Measurements from ENCODE around the gene PCDH11X. TPM values are rescaled to one million over a fixed set of nuclear protein-coding genes. Genes with fewer than 3 reads are reported as not detected.
"Not testable (repeated sequence)": the region's sequence is repeated elsewhere in the genome, so short reads cannot be mapped to it uniquely, and the experiment has no call there.

The PCDH11X gene, protein sequence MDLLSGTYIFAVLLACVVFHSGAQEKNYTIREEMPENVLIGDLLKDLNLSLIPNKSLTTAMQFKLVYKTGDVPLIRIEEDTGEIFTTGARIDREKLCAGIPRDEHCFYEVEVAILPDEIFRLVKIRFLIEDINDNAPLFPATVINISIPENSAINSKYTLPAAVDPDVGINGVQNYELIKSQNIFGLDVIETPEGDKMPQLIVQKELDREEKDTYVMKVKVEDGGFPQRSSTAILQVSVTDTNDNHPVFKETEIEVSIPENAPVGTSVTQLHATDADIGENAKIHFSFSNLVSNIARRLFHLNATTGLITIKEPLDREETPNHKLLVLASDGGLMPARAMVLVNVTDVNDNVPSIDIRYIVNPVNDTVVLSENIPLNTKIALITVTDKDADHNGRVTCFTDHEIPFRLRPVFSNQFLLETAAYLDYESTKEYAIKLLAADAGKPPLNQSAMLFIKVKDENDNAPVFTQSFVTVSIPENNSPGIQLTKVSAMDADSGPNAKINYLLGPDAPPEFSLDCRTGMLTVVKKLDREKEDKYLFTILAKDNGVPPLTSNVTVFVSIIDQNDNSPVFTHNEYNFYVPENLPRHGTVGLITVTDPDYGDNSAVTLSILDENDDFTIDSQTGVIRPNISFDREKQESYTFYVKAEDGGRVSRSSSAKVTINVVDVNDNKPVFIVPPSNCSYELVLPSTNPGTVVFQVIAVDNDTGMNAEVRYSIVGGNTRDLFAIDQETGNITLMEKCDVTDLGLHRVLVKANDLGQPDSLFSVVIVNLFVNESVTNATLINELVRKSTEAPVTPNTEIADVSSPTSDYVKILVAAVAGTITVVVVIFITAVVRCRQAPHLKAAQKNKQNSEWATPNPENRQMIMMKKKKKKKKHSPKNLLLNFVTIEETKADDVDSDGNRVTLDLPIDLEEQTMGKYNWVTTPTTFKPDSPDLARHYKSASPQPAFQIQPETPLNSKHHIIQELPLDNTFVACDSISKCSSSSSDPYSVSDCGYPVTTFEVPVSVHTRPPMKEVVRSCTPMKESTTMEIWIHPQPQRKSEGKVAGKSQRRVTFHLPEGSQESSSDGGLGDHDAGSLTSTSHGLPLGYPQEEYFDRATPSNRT (N-terminal part only)
- total RNA-seq (2014; rRNA removed; shearing (Covaris generic)) (14.8 and 22.6 TPM in 2 replicates), polyA plus RNA-seq (2016; fragmentation: Nextera tagmentation; extraction: Ambion mirVana) (10.8 and 16.1 TPM in 2 replicates)
- long read RNA-seq, partial matches to known transcripts, result 2 of 8 reads
- long read RNA-seq, other reads (novel, unspliced or antisense), result 6 of 8 reads

DNA sequence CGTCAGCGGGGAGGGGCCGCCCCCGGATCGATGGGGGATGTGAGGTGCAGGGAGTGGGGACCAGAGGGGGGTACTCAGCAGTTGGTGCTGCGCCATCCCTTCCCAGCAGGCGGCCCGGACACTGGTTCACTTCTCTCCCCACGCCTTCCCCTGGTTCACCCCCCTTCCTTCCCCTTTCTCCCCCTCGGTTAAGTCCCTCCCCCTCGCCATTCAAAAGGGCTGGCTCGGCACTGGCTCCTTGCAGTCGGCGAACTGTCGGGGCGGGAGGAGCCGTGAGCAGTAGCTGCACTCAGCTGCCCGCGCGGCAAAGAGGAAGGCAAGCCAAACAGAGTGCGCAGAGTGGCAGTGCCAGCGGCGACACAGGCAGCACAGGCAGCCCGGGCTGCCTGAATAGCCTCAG is at the start of gene PCDH11X:
TSS of gene PCDH11X (plus strand) at position 241 of the 400 bp plus-strand sequence. CDS start 56,130 bp downstream, outside the sequence.
- DNase-seq (ENCODE audit: low spot score), result peak; percentile 68
- H3K4me1 Mint-ChIP-seq, H2AFZ ChIP-seq: not testable (repeated sequence)

DNA sequence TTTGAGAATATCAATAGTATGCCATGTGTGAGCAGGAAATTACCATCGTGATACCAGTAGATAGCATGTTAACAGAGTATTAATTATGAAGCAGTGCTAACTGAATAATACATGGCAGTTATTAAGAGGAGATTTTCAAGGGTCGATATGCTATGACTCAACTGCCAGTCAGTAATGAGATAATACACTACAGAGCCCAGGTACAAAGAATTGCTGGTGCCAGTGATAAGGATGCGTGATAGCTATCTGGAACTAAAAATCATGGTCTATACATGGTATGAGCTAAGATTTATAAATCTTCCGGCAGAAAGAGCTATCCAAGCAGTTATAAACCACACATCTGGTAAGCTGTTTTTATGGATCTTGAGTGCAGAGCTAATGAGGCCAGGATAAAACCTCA is 31.7 kb upstream of the PCDH11X start:
- H3F3A ChIP-seq (replicated peaks; ENCODE audit: low read depth); H3K36me3 ChIP-seq (ENCODE audit: insufficient read depth); H3K27me3 ChIP-seq (ENCODE audit: insufficient read depth); H3K9me3 Mint-ChIP-seq; H3K36me3 Mint-ChIP-seq (ENCODE audit: low read depth); ATAC-seq; H3K27ac ChIP-seq (ENCODE audit: low read depth); H3K4me1 Mint-ChIP-seq; H3K4me3 Mint-ChIP-seq; H2AFZ ChIP-seq; H3K27me3 Mint-ChIP-seq (ENCODE audit: insufficient read depth, low read depth, poor library complexity); H3K9me2 ChIP-seq (ENCODE audit: insufficient read depth); H3K4me1 ChIP-seq (ENCODE audit: insufficient read depth); H3K4me3 ChIP-seq; H3K79me2 ChIP-seq (replicated peaks; ENCODE audit: insufficient read depth); H3K27ac Mint-ChIP-seq; H3K4me2 ChIP-seq; H4K20me1 ChIP-seq (replicated peaks; ENCODE audit: insufficient read depth); DNase-seq (ENCODE audit: low spot score): not testable (repeated sequence)

More for the DNA sequence above, at the start of gene PCDH11X:
- peak within 1 kb of the TSS; percentile 63 for H3K4me3 ChIP-seq
- H4K20me1 ChIP-seq (replicated peaks; ENCODE audit: insufficient read depth); H3K36me3 ChIP-seq (ENCODE audit: insufficient read depth); H3K36me3 Mint-ChIP-seq (ENCODE audit: low read depth); H3K9me3 Mint-ChIP-seq; H3K9me2 ChIP-seq (ENCODE audit: insufficient read depth); H3K27ac Mint-ChIP-seq; H3K79me2 ChIP-seq (replicated peaks; ENCODE audit: insufficient read depth); H3K27me3 Mint-ChIP-seq (ENCODE audit: insufficient read depth, low read depth, poor library complexity); H3K4me1 ChIP-seq (ENCODE audit: insufficient read depth); H3F3A ChIP-seq (replicated peaks; ENCODE audit: low read depth); H3K27ac ChIP-seq (ENCODE audit: low read depth): not testable (repeated sequence)
- H3K4me2 ChIP-seq, result peak within 1 kb of the TSS; percentile 88
- ATAC-seq, result peak; percentile 51
- peaks cover 34% of the 10 kb centered on the region for H3K27me3 ChIP-seq (ENCODE audit: insufficient read depth)
- H3K4me3 Mint-ChIP-seq, result peak within 1 kb of the TSS; percentile 84
- TF ChIP-seq POLR2AphosphoS5 (IDR thresholded peaks at IDR 0.05; ENCODE audit: low read depth), result peak; percentile 42; the same call in 1 of the 2 replicates

DNA sequence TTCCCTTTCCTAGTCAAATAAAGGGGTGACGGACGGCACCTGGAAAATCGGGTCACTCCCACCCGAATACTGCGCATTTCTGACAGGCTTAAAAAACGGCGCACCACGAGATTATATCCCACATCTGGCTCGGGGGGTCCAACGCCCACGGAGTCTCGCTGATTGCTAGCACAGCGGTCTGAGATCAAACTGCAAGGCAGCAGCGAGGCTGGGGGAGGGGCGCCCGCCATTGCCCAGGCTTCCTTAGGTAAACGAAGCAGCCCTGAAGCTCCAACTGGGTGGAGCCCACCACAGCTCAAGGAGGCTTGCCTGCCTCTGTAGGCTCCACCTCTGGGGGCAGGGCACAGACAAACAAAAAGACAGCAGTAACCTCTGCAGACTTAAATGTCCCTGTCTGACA is 26.2 kb upstream of the PCDH11X start:
- not testable (repeated sequence) for H3K27ac Mint-ChIP-seq

DNA sequence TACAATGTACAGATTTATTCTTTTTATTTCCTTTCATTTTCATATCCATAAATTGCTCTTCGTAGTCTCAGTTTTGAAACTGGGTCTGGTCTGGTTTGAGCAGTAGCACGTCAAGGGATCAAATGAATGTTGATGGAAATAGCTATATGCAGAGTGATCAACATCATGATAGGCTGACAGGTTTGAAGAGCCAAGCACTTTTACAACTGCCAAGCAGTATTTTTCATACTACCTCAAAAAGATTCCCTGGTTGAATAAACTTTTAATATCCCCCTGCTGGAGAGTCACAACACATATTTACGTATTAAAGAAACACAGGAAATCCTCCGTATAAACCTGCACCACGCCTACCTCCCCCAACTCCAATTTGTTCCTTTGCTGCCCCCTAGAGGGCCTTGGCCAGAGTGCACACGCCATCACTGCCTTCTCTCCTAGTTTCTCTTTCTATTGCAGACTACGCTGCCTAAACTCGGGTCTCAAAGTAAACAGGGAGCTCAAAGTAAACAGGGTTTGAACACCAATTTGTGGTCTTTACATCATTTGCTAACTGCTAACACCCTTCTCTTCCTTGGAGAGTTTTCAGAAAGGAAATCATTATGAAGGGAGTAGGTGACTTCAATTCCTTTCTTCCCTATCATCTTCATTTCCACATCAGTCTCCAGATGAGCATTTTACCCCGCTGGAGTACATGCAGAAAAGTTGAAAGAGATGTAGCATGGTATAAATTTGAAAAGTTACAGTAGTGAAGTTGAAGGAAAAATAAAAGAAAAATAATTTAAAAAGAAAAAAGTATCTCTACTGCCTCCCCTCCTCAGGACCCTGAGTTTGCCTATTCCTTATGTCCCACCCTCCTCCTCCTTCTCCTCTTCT is 8.3 kb upstream of the PCDH11X start:
- not testable (repeated sequence) for H3K36me3 Mint-ChIP-seq (ENCODE audit: low read depth); H3K27me3 ChIP-seq (ENCODE audit: insufficient read depth); H4K20me1 ChIP-seq (replicated peaks; ENCODE audit: insufficient read depth); H3K27ac Mint-ChIP-seq; H3K4me1 Mint-ChIP-seq; H3K27me3 Mint-ChIP-seq (ENCODE audit: insufficient read depth, low read depth, poor library complexity); DNase-seq (ENCODE audit: low spot score); H3K4me1 ChIP-seq (ENCODE audit: insufficient read depth); H3K4me3 ChIP-seq; H3F3A ChIP-seq (replicated peaks; ENCODE audit: low read depth); H3K79me2 ChIP-seq (replicated peaks; ENCODE audit: insufficient read depth); H3K9me3 Mint-ChIP-seq; H3K4me2 ChIP-seq; H3K9me2 ChIP-seq (ENCODE audit: insufficient read depth); H3K27ac ChIP-seq (ENCODE audit: low read depth); H3K36me3 ChIP-seq (ENCODE audit: insufficient read depth); H2AFZ ChIP-seq
- ATAC-seq, result peak; percentile 86
- H3K4me3 Mint-ChIP-seq, result peak overlapping the region; percentile 34; the same call in 1 of the 3 replicates

More for the DNA sequence above, 26.2 kb upstream of the PCDH11X start:
- not testable (repeated sequence) for H3K36me3 Mint-ChIP-seq (ENCODE audit: low read depth); H3K79me2 ChIP-seq (replicated peaks; ENCODE audit: insufficient read depth); H4K20me1 ChIP-seq (replicated peaks; ENCODE audit: insufficient read depth); ATAC-seq; H3K27me3 Mint-ChIP-seq (ENCODE audit: insufficient read depth, low read depth, poor library complexity); H3F3A ChIP-seq (replicated peaks; ENCODE audit: low read depth); H3K4me1 Mint-ChIP-seq; H3K27ac ChIP-seq (ENCODE audit: low read depth); H3K9me3 Mint-ChIP-seq; H2AFZ ChIP-seq; H3K4me3 ChIP-seq; H3K4me1 ChIP-seq (ENCODE audit: insufficient read depth); H3K4me3 Mint-ChIP-seq; H3K9me2 ChIP-seq (ENCODE audit: insufficient read depth); H3K4me2 ChIP-seq; H3K36me3 ChIP-seq (ENCODE audit: insufficient read depth); H3K27me3 ChIP-seq (ENCODE audit: insufficient read depth)
- DNase-seq (ENCODE audit: low spot score), result peak; percentile 1

Data from GM23338 (cell line).